HCT116 (cell line): ENCODE measurements around the gene PDSS2. TPM values are rescaled to one million over a fixed set of nuclear protein-coding genes. Genes with fewer than 3 reads are reported as not detected.
"Not testable (repeated sequence)": the region's sequence is repeated elsewhere in the genome, so short reads cannot be mapped to it uniquely, and the experiment has no call there.

Experiments used
- ATAC-seq: fragments of 200-7000 bp; cut with Tn5 transposase; 2 replicates; pipeline ENCODE4 v1.9.1; 2020; ENCODE audit warnings: mild to moderate bottlenecking, moderate library complexity
- BruUV-seq: library from RNA; stranded (reverse); fragments of 400-500 nt; replicated peaks from 2 replicates; lab custom pipeline; 2021; lab: Mats Ljungman, UMichigan
- CTCF ChIA-PET: fragments of 300-600 bp; sonication (Branson Sonifier 250); formaldehyde crosslinking; loops from one replicate; lab custom pipeline; 2021; ENCODE audit warnings: antibody characterized with exemption; lab: Charles Lee
- POLR2A ChIA-PET: fragments of 300-600, 350-600 bp; sonication (Branson Sonifier 250); formaldehyde crosslinking; loops from one replicate; lab custom pipeline; 2021; ENCODE audit warnings: antibody characterized with exemption; lab: Charles Lee
- RAD21 ChIA-PET, 2 experiments: fragments of 300-600 bp; sonication (Branson Sonifier 250); formaldehyde crosslinking; loops; one replicate each; lab custom pipeline; 2023; ENCODE audit warnings: low total read pairs in 2 of 2; ENCODE audit not compliant: uncharacterized antibody in 2 of 2, unreplicated experiment in 2 of 2, low non-redundant PET in 1 of 2; lab: Charles Lee
- DNase-seq: peaks from one replicate; pipeline ENCODE4 v3.0.0-alpha.2; 2010; ENCODE audit warnings: low read depth, low spot score
- H2AFZ ChIP-seq: fragments of 200-600 bp; shearing (Covaris generic), sonication (generic); 2 replicates; pipeline ENCODE4 v1.6.1; 2017; ENCODE audit warnings: low read depth, mixed run types, mixed read lengths, antibody characterized with exemption, low read length; ENCODE audit not compliant: poor library complexity, severe bottlenecking
- H3K27ac ChIP-seq: 2 replicates; pipeline ENCODE4 v1.5.1; 2012; ENCODE audit warnings: low read depth, low read length
- H3K27me3 ChIP-seq: fragments of 200-600 bp; sonication (generic); 2 replicates; pipeline ENCODE4 v1.6.1; 2016; ENCODE audit warnings: mixed run types, low read length, mixed read lengths; ENCODE audit not compliant: insufficient read depth
- H3K36me3 ChIP-seq, 2 experiments: fragments of 200-500 bp in 1 of 2; fragments of 200-600 bp in 1 of 2; sonication (Bioruptor generic) in 1 of 2; sonication (generic) in 1 of 2; 2 replicates each; pipeline versions ENCODE4 v1.5.1 to v1.6.1; 2014 to 2016; ENCODE audit warnings: low read length in 2 of 2, inconsistent platforms in 1 of 2, mixed read lengths in 1 of 2, mixed run types in 1 of 2; ENCODE audit not compliant: insufficient read depth in 2 of 2, control insufficient read depth in 1 of 2
- H3K4me1 ChIP-seq, 2 experiments: fragments of 200-600 bp in 1 of 2; sonication (generic) in 1 of 2; 2 replicates each; pipeline versions ENCODE4 v1.5.1 to v1.6.1; 2012 to 2017; ENCODE audit warnings: low read length in 2 of 2, inconsistent platforms in 1 of 2, mild to moderate bottlenecking in 1 of 2, mixed read lengths in 1 of 2, mixed run types in 1 of 2, moderate library complexity in 1 of 2; ENCODE audit not compliant: insufficient read depth in 2 of 2, control insufficient read depth in 1 of 2
- H3K4me2 ChIP-seq: fragments of 200-600 bp; sonication (generic); 2 replicates; pipeline ENCODE4 v1.6.1; 2017; ENCODE audit warnings: mixed run types, low read length, mixed read lengths
- H3K4me3 ChIP-seq, 2 experiments: fragments of 200-600 bp in 1 of 2; sonication (generic) in 1 of 2; replicated peaks in 1 of 2; 2 replicates each; pipeline ENCODE4 v1.5.1; 2011 to 2016; ENCODE audit warnings: low read length in 2 of 2, control low read depth in 1 of 2, low read depth in 1 of 2, mild to moderate bottlenecking in 1 of 2, mixed read lengths in 1 of 2, mixed run types in 1 of 2
- H3K79me2 ChIP-seq: fragments of 200-600 bp; sonication (generic); 2 replicates; pipeline ENCODE4 v1.6.1; 2017; ENCODE audit warnings: mild to moderate bottlenecking, mixed run types, low read length, moderate library complexity, mixed read lengths; ENCODE audit not compliant: insufficient read depth
- H3K9ac ChIP-seq: fragments of 200-600 bp; sonication (generic); 2 replicates; pipeline ENCODE4 v1.6.1; 2016; ENCODE audit warnings: low read length, mixed read lengths
- H3K9me2 ChIP-seq: fragments of 200-600 bp; sonication (generic), shearing (Covaris generic); 2 replicates; pipeline ENCODE4 v1.6.1; 2017; ENCODE audit warnings: mixed run types, mild to moderate bottlenecking, moderate library complexity; ENCODE audit not compliant: insufficient read depth
- H3K9me3 ChIP-seq, 2 experiments: fragments of 200-500 bp in 1 of 2; fragments of 200-600 bp in 1 of 2; sonication (Bioruptor generic) in 1 of 2; sonication (generic) in 1 of 2; 2 replicates each; pipeline ENCODE4 v1.6.1; 2014 to 2017; ENCODE audit warnings: low read length in 2 of 2, mixed read lengths in 2 of 2, inconsistent platforms in 1 of 2, low read depth in 1 of 2, mild to moderate bottlenecking in 1 of 2, mixed run types in 1 of 2, moderate library complexity in 1 of 2; ENCODE audit not compliant: control insufficient read depth in 1 of 2, insufficient read depth in 1 of 2
- H4K20me1 ChIP-seq: fragments of 200-600 bp; sonication (generic), shearing (Covaris generic); 2 replicates; pipeline ENCODE4 v1.6.1; 2017; ENCODE audit warnings: mixed run types, mild to moderate bottlenecking, moderate library complexity; ENCODE audit not compliant: insufficient read depth
- intact Hi-C: fragments of 100-400 bp; cut with micrococcal nuclease; formaldehyde crosslinking; loops from 2 replicates; pipeline ENCODE4 v1.10.0; 2022
- total RNA-seq: library from RNA; stranded (reverse); gene quantifications from one replicate; pipeline ENCODE4 v1.2.1, GENCODE V29; 2021; ENCODE audit not compliant: unreplicated experiment

Gene PDSS2
- total RNA-seq, 1 experiment from 2014 or later, result 12.2 TPM

- H3K4me2 ChIP-seq, H3K27me3 ChIP-seq, H2AFZ ChIP-seq, H3K4me3 ChIP-seq, intact Hi-C loops, POLR2A ChIA-PET, ATAC-seq, RAD21 ChIA-PET, DNase-seq, H4K20me1 ChIP-seq, H3K79me2 ChIP-seq, H3K27ac ChIP-seq, CTCF ChIA-PET, BruUV-seq, H3K9me2 ChIP-seq, H3K9me3 ChIP-seq, H3K9ac ChIP-seq, H3K36me3 ChIP-seq: not testable (repeated sequence)
- H3K4me1 ChIP-seq, result peaks cover 6 to 15% of the 10 kb centered on the region in 2 experiments; a peak in 3 of 4 replicates
These were observed 323.0 kb downstream of the PDSS2 start for GRCh38 chr6:107136324-107136723.

GRCh38 chr6:107135048-107135680, 324.2 kb downstream of the PDSS2 start:
- H3K27me3 ChIP-seq, H3K9ac ChIP-seq, CTCF ChIA-PET, DNase-seq, H3K27ac ChIP-seq, RAD21 ChIA-PET, ATAC-seq, POLR2A ChIA-PET, H3K4me2 ChIP-seq, H3K9me3 ChIP-seq, H3K36me3 ChIP-seq, BruUV-seq, intact Hi-C loops, H2AFZ ChIP-seq, H3K9me2 ChIP-seq, H3K4me3 ChIP-seq, H4K20me1 ChIP-seq, H3K79me2 ChIP-seq: not testable (repeated sequence)
- peaks cover 6 to 15% of the 10 kb centered on the region in 2 experiments; a peak in 3 of 4 replicates for H3K4me1 ChIP-seq
